K562 (cell line): ENCODE measurements around the gene TMEM120B. TPM values are rescaled to one million over a fixed set of nuclear protein-coding genes. Genes with fewer than 3 reads are reported as not detected.
A peak's percentile ranks its signal among the peaks of the same experiment; 100 is the strongest.

Source experiments
- ATAC-seq: fragments of 200-7000 bp; cut with Tn5 transposase; 3 replicates; pipeline ENCODE4 v1.9.1; 2020; ENCODE audit warnings: moderate library complexity
- BruUV-seq: library from RNA; stranded (reverse); fragments of 400-500 nt; replicated peaks from 2 replicates; lab custom pipeline; 2021; lab: Mats Ljungman, UMichigan
- CTCF ChIA-PET: fragments of 300-600 bp; formaldehyde crosslinking; extraction: SDS; loops from one replicate; lab custom pipeline; 2021; ENCODE audit warnings: low intra/inter-chr PET ratio; lab: Yijun Ruan, JAX
- POLR2A ChIA-PET: fragments of 300-600, 350-650 bp; sonication (Branson Sonifier 250); formaldehyde crosslinking; extraction: SDS; loops from one replicate; lab custom pipeline; 2021; ENCODE audit warnings: antibody characterized with exemption, inconsistent platforms; lab: Yijun Ruan, JAX
- DNase-seq, 4 experiments: peaks; one replicate each; pipeline versions ENCODE4 v3.0.0 to v3.0.0-alpha.2; 2011 to 2018; ENCODE audit warnings: low spot score in 3 of 4, mixed read lengths in 3 of 4; ENCODE audit errors: extremely low read depth in 1 of 4
- FAIRE-seq: peaks from 2 replicates; lab custom pipeline; 2011; peaks lifted over from hg19 to GRCh38; lab: Jason Lieb, UNC
- H2AFZ ChIP-seq: 2 replicates; pipeline ENCODE4 v1.6.0; 2011; ENCODE audit warnings: low read depth, low read length, control low read depth, inconsistent platforms
- H3K27ac ChIP-seq: fragments of 200-600 bp; 3 replicates; pipeline ENCODE4 v1.8.0; 2011; ENCODE audit warnings: low read depth, mild to moderate bottlenecking, control low read depth, inconsistent platforms, low read length, moderate library complexity, mixed read lengths; ENCODE audit errors: extremely low read depth
- H3K27me3 ChIP-seq, 2 experiments: fragments of 300-600 bp in 1 of 2; 2 replicates in 1 of 2; 3 replicates in 1 of 2; pipeline versions ENCODE4 v1.6.0 to v1.8.0; 2011; ENCODE audit warnings: inconsistent platforms in 2 of 2, low read length in 2 of 2, mild to moderate bottlenecking in 1 of 2, mixed read lengths in 1 of 2, moderate library complexity in 1 of 2; ENCODE audit not compliant: control insufficient read depth in 2 of 2, insufficient read depth in 2 of 2
- H3K36me3 ChIP-seq: fragments of 300-600 bp; 3 replicates; pipeline ENCODE4 v1.8.0; 2011; ENCODE audit warnings: mild to moderate bottlenecking, low read length, inconsistent platforms; ENCODE audit not compliant: control insufficient read depth, insufficient read depth
- H3K4me1 ChIP-seq, 2 experiments: fragments of 200-600 bp in 1 of 2; replicated peaks in 1 of 2; 2 replicates in 1 of 2; 3 replicates in 1 of 2; pipeline versions ENCODE4 v1.5.1 to v1.8.0; 2011; ENCODE audit warnings: inconsistent platforms in 2 of 2, low read length in 2 of 2, mild to moderate bottlenecking in 1 of 2, mixed read lengths in 1 of 2, moderate library complexity in 1 of 2; ENCODE audit not compliant: control insufficient read depth in 2 of 2, insufficient read depth in 2 of 2
- H3K4me2 ChIP-seq: 2 replicates; pipeline ENCODE4 v1.6.1; 2011; ENCODE audit warnings: low read length, control low read depth, inconsistent platforms, mixed read lengths; ENCODE audit not compliant: insufficient read depth
- H3K4me3 ChIP-seq: fragments of 200-600 bp; sonication (generic), shearing (Covaris generic); 2 replicates; pipeline ENCODE4 v1.5.1; 2016; ENCODE audit warnings: control low read depth, inconsistent platforms
- H3K79me2 ChIP-seq: fragments of 200-600 bp; 3 replicates; pipeline ENCODE4 v1.8.0; 2011; ENCODE audit warnings: low read length, inconsistent platforms; ENCODE audit not compliant: control insufficient read depth, insufficient read depth
- H3K9ac ChIP-seq, 2 experiments: 2 replicates each; pipeline versions ENCODE4 v1.6.0 to v1.6.1; 2011; ENCODE audit warnings: low read depth in 2 of 2, low read length in 2 of 2, control low read depth in 1 of 2, inconsistent platforms in 1 of 2, mild to moderate bottlenecking in 1 of 2, mixed read lengths in 1 of 2; ENCODE audit not compliant: insufficient read depth in 1 of 2
- H3K9me1 ChIP-seq: one replicate; pipeline ENCODE4 v1.6.0; 2011; ENCODE audit warnings: inconsistent platforms, mild to moderate bottlenecking, low read length, moderate library complexity; ENCODE audit not compliant: control insufficient read depth, insufficient read depth
- H3K9me3 ChIP-seq: replicated peaks from 2 replicates; pipeline ENCODE4 v1.5.1; 2011; ENCODE audit warnings: low read depth, low read length, inconsistent platforms; ENCODE audit not compliant: control insufficient read depth, insufficient read depth
- H4K20me1 ChIP-seq: replicated peaks from 2 replicates; pipeline ENCODE4 v1.6.1; 2011; ENCODE audit warnings: low read length, inconsistent platforms, mixed read lengths; ENCODE audit not compliant: control insufficient read depth, insufficient read depth
- RBM22 ChIP-seq: fragments of 200-400 bp; formaldehyde crosslinking; IDR thresholded peaks from 2 replicates; pipeline ENCODE4 v1.6.1; 2018; ENCODE audit warnings: low read length, low read depth; ENCODE audit not compliant: poor library complexity, severe bottlenecking
- WGBS: fragments of 100-300 bp; shearing (Covaris generic); methylation state at CpG from one replicate; pipeline ENCODE4 v1.1.6; 2016; ENCODE audit warnings: low coverage, mixed read lengths; ENCODE audit not compliant: insufficient coverage; ENCODE audit errors: missing lambda C conversion rate; 5-methylcytosine and 5-hydroxymethylcytosine counted together
- in situ Hi-C: fragments of 300-500 bp; cut with MboI; formaldehyde crosslinking; loops from 4 replicates; pipeline ENCODE4 v1.15.0; 2018; ENCODE audit warnings: inconsistent platforms, mixed read lengths
- intact Hi-C: fragments of 100-400 bp; cut with micrococcal nuclease; formaldehyde crosslinking; loops from 2 replicates; pipeline ENCODE4 v1.14.2; 2022
- polyA plus RNA-seq, 8 experiments: library from polyadenylated mRNA; depleted of rRNA in 4 of 8; stranded (reverse) in 5 of 8; unstranded in 3 of 8; fragments of >200 nt; fragmentation: Nextera tagmentation in 2 of 8; fragmentation: Illumina TruSeq in 1 of 8; extraction: Ambion mirVana in 2 of 8; extraction: Trizol in 1 of 8; gene quantifications; 2 replicates each; pipeline versions ENCODE4 v1.2.1 to v1.2.3, GENCODE V29; 2011 to 2014; ENCODE audit warnings: inconsistent platforms in 1 of 8, missing spikeins in 1 of 8
- total RNA-seq, 7 experiments: library from RNA; depleted of rRNA in 6 of 7; stranded (reverse); fragments of >200 nt in 6 of 7; fragmentation: Illumina TruSeq in 2 of 7; extraction: Trizol in 2 of 7; gene quantifications; 2 replicates each; pipeline versions ENCODE4 v1.2.1 to v1.2.3, GENCODE V29; 2011 to 2021; ENCODE audit warnings: low replicate concordance in 1 of 7
- TF ChIP-seq, protein P1 (sequence below): sonication (generic); formaldehyde crosslinking; IDR thresholded peaks from 2 replicates; pipeline ENCODE4 v1.8.0; 2022; ENCODE audit warnings: mild to moderate bottlenecking, missing genetic modification reagents, borderline replicate concordance

Gene TMEM120B
- total and polyA plus RNA-seq, 9 of the 15 experiments (the other 6 are each of a cell fraction or from before 2014, with no cell fraction given) = 1.7 to 18.6 (median 7.4) TPM

DNA sequence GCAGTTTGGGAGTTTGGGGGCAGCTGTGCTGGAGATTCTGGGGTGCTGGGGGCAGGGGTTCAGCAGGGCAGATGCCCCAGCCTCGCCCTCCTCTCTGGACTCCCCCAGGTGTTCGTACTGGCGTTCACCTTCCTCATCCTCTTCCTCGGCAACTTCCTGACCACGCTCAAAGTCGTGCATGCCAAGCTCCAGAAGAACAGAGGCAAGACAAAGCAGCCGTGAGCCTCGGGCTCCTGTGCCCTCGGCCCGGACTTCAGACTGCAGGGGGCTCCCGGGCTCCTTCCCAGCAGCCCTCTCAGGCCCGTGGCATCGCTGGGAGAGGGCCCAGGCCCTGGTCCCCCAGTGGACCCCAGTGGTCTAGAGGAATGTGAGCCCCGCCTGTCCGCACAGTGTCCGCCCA lies 62.9 kb downstream of the TMEM120B start:
- intact Hi-C loops (no loop called here), in situ Hi-C loops (no loop called here)
- H3K9me3 ChIP-seq = no peaks in the 10 kb centered on the region
- H3K27me3 ChIP-seq = no peaks in the 10 kb centered on the region
- no TSS peak for BruUV-seq
- peaks cover 7 to 48% of the 10 kb centered on the region in 2 experiments; a peak in 4 of 5 replicates for H3K4me1 ChIP-seq
- H4K20me1 ChIP-seq = no peaks in the 10 kb centered on the region
- 80% methylated on average over 11 of the region's 16 CpGs for WGBS
- no peak overlapping the region for H3K4me2 ChIP-seq
- DNase-seq = no peak
- no peak overlapping the region for H2AFZ ChIP-seq
- FAIRE-seq = no peak
- no peak overlapping the region for H3K4me3 ChIP-seq
- H3K79me2 ChIP-seq = no peaks in the 10 kb centered on the region
- ChIA-PET CTCF (interaction anchor here (1.5 to 3.2 kb wide), 3 partner anchors 19 to 79 kb away, joined by 4 to 33 read pairs (median 5); partner anchors contain the start of gene RHOF), POLR2A (interaction anchor here (0.6 to 1.1 kb wide), 3 partner anchors 12 to 64 kb away, joined by 3 read pairs; no protein-coding TSS in a partner anchor)
- no peak for ATAC-seq
- peak overlapping the region in 1 of 2 experiments; percentile 65; a peak in 2 of 4 replicates for H3K9ac ChIP-seq
- no peak overlapping the region; the same call in 2 of the 3 replicates for H3K27ac ChIP-seq
- H3K9me1 ChIP-seq = no peaks in the 10 kb centered on the region
- peak; percentile 8 for TF ChIP-seq RBM22
- TF ChIP-seq, protein P1, sequence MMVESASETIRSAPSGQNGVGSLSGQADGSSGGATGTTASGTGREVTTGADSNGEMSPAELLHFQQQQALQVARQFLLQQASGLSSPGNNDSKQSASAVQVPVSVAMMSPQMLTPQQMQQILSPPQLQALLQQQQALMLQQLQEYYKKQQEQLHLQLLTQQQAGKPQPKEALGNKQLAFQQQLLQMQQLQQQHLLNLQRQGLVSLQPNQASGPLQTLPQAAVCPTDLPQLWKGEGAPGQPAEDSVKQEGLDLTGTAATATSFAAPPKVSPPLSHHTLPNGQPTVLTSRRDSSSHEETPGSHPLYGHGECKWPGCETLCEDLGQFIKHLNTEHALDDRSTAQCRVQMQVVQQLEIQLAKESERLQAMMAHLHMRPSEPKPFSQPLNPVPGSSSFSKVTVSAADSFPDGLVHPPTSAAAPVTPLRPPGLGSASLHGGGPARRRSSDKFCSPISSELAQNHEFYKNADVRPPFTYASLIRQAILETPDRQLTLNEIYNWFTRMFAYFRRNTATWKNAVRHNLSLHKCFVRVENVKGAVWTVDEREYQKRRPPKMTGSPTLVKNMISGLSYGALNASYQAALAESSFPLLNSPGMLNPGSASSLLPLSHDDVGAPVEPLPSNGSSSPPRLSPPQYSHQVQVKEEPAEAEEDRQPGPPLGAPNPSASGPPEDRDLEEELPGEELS (CRISPR knock-in tag) = no peak
- peaks cover 27% of the 10 kb centered on the region; the same call in 2 of the 3 replicates for H3K36me3 ChIP-seq
